Endothelial cell of umbilical vein (primary cell): Measurements from ENCODE around the gene LIMD2. TPM values are rescaled to one million over a fixed set of nuclear protein-coding genes. Genes with fewer than 3 reads are reported as not detected.

ENCODE experiments used
- BruUV-seq: library from RNA; stranded (reverse); fragments of 400-500 nt; replicated peaks from 2 replicates; lab custom pipeline; 2021; lab: Mats Ljungman, UMichigan
- CTCF ChIA-PET: fragments of 300-600, 350-600 bp; sonication (Branson Sonifier 250); formaldehyde crosslinking; loops from one replicate; lab custom pipeline; 2021; ENCODE audit warnings: antibody characterized with exemption, inconsistent platforms; lab: Charles Lee
- POLR2A ChIA-PET: fragments of 300-600, 350-600 bp; sonication (Branson Sonifier 250); formaldehyde crosslinking; loops from one replicate; lab custom pipeline; 2021; ENCODE audit warnings: antibody characterized with exemption, inconsistent platforms; lab: Charles Lee
- DNase-seq: peaks from one replicate; pipeline ENCODE4 v3.0.0-alpha.2; 2011; ENCODE audit warnings: low read depth, low spot score
- FAIRE-seq: peaks from 2 replicates; lab custom pipeline; 2011; peaks lifted over from hg19 to GRCh38; lab: Jason Lieb, UNC
- H2AFZ ChIP-seq: 2 replicates; pipeline ENCODE4 v1.6.0; 2012; ENCODE audit warnings: low read depth, low read length, control low read depth, inconsistent platforms
- H3K27ac ChIP-seq: 2 replicates; pipeline ENCODE4 v1.5.1; 2011; ENCODE audit warnings: low read depth, mild to moderate bottlenecking, control low read depth, low read length, moderate library complexity; ENCODE audit not compliant: insufficient read depth
- H3K27me3 ChIP-seq, 2 experiments: 2 replicates each; pipeline versions ENCODE4 v1.6.0 to v1.6.1; 2011; ENCODE audit warnings: low read length in 2 of 2, mixed read lengths in 1 of 2; ENCODE audit not compliant: control insufficient read depth in 2 of 2, insufficient read depth in 2 of 2
- H3K36me3 ChIP-seq, 2 experiments: 2 replicates in 1 of 2; 3 replicates in 1 of 2; pipeline ENCODE4 v1.5.1; 2011; ENCODE audit warnings: low read length in 2 of 2, mild to moderate bottlenecking in 1 of 2, moderate library complexity in 1 of 2; ENCODE audit not compliant: control insufficient read depth in 2 of 2, insufficient read depth in 2 of 2; ENCODE audit errors: extremely low read depth in 1 of 2
- H3K4me1 ChIP-seq: 3 replicates; pipeline ENCODE4 v1.5.1; 2011; ENCODE audit warnings: mild to moderate bottlenecking, low read length; ENCODE audit not compliant: control insufficient read depth, insufficient read depth; ENCODE audit errors: extremely low read depth
- H3K4me2 ChIP-seq: 2 replicates; pipeline ENCODE4 v1.6.1; 2011; ENCODE audit warnings: low read length, control low read depth, mixed read lengths; ENCODE audit not compliant: insufficient read depth
- H3K4me3 ChIP-seq, 3 experiments: fragments of 200-600 bp in 1 of 3; sonication (generic), shearing (Covaris generic) in 1 of 3; replicated peaks in 1 of 3; 2 replicates each; pipeline ENCODE4 v1.5.1; 2011 to 2016; ENCODE audit warnings: control low read depth in 3 of 3, low read length in 3 of 3, mild to moderate bottlenecking in 2 of 3, inconsistent platforms in 1 of 3, low read depth in 1 of 3, moderate library complexity in 1 of 3; ENCODE audit not compliant: insufficient read depth in 1 of 3
- H3K79me2 ChIP-seq: 2 replicates; pipeline ENCODE4 v1.6.0; 2012; ENCODE audit warnings: low read length, inconsistent platforms; ENCODE audit not compliant: control insufficient read depth, insufficient read depth
- H3K9ac ChIP-seq: replicated peaks from 2 replicates; pipeline ENCODE3; 2011; ENCODE audit warnings: low read length, control low read depth; ENCODE audit not compliant: insufficient read depth; ENCODE audit errors: extremely low read depth
- H3K9me1 ChIP-seq: replicated peaks from 3 replicates; pipeline ENCODE4 v1.6.0; 2011; ENCODE audit warnings: mild to moderate bottlenecking, low read length; ENCODE audit not compliant: control insufficient read depth, insufficient read depth; ENCODE audit errors: extremely low read depth
- H3K9me3 ChIP-seq: replicated peaks from 2 replicates; pipeline ENCODE4 v1.5.1; 2012; ENCODE audit warnings: low read length, inconsistent platforms; ENCODE audit not compliant: control insufficient read depth, insufficient read depth
- H4K20me1 ChIP-seq: replicated peaks from 2 replicates; pipeline ENCODE3; 2011; ENCODE audit warnings: mild to moderate bottlenecking, low read length; ENCODE audit not compliant: control insufficient read depth, insufficient read depth; ENCODE audit errors: extremely low read depth
- EZH2 ChIP-seq: IDR thresholded peaks from 2 replicates; pipeline ENCODE4 v1.6.1; 2012; ENCODE audit warnings: borderline replicate concordance, low read depth, mild to moderate bottlenecking, moderate library complexity, low read length, inconsistent platforms; ENCODE audit not compliant: severe bottlenecking
- FOS ChIP-seq: IDR thresholded peaks from 2 replicates; pipeline ENCODE4 v1.6.1; 2011; ENCODE audit warnings: mild to moderate bottlenecking, low read length, moderate library complexity, borderline replicate concordance; ENCODE audit not compliant: insufficient read depth
- GATA2 ChIP-seq: IDR thresholded peaks from 2 replicates; pipeline ENCODE4 v1.7.0; 2011; ENCODE audit warnings: low read depth, mild to moderate bottlenecking, moderate library complexity, mixed read lengths, low read length; ENCODE audit not compliant: insufficient read length, insufficient read depth
- JUN ChIP-seq: IDR thresholded peaks from 2 replicates; pipeline ENCODE4 v1.6.1; 2011; ENCODE audit warnings: borderline replicate concordance, low read depth; ENCODE audit not compliant: insufficient read length, insufficient read depth
- MAX ChIP-seq: IDR thresholded peaks from 2 replicates; pipeline ENCODE4 v1.6.1; 2011; ENCODE audit not compliant: insufficient read depth, insufficient read length
- MYC ChIP-seq: IDR thresholded peaks from one replicate; pipeline ENCODE4 v1.6.1; 2011; ENCODE audit warnings: mild to moderate bottlenecking, low read depth, low read length
- POLR2A ChIP-seq: IDR thresholded peaks from 2 replicates; pipeline ENCODE4 v1.6.1; 2012; ENCODE audit warnings: low read depth, mild to moderate bottlenecking, control low read depth, low read length
- POLR2AphosphoS5 ChIP-seq: IDR thresholded peaks from 2 replicates; pipeline ENCODE4 v1.6.1; 2012; ENCODE audit warnings: low read depth, mild to moderate bottlenecking, control low read depth, low read length, moderate library complexity; ENCODE audit not compliant: insufficient read depth
- dilution Hi-C: fragments of 300-500 bp; cut with MboI; formaldehyde crosslinking; loops from one replicate; pipeline ENCODE4 v1.15.0; 2019; ENCODE audit warnings: low sequenced_read_pairs; ENCODE audit not compliant: extremely low pct_ligation_motif_present
- intact Hi-C: fragments of 100-400 bp; cut with micrococcal nuclease; formaldehyde crosslinking; loops from one replicate; pipeline ENCODE4 v1.10.0; 2022
- polyA plus RNA-seq, 4 experiments: library from polyadenylated mRNA; depleted of rRNA in 3 of 4; stranded (reverse) in 3 of 4; unstranded in 1 of 4; fragments of >200 nt; gene quantifications; 2 replicates each; pipeline versions ENCODE4 v1.2.1 to v1.2.3, GENCODE V29; 2011 to 2012; ENCODE audit warnings: missing spikeins in 1 of 4
- total RNA-seq: library from RNA; stranded (reverse); gene quantifications from 2 replicates; pipeline ENCODE4 v1.2.3, GENCODE V29; 2021
- TF ChIP-seq, protein P1 (sequence below), 2 donors: IDR thresholded peaks; 1 replicate in 1 of 2; 2 replicates in 1 of 2; pipeline ENCODE4 v1.5.1; 2011; ENCODE audit warnings: low read length in 2 of 2, mild to moderate bottlenecking in 2 of 2, moderate library complexity in 2 of 2, control low read depth in 1 of 2, inconsistent platforms in 1 of 2, low read depth in 1 of 2; ENCODE audit not compliant: insufficient read depth in 1 of 2; ENCODE audit errors: extremely low read depth in 1 of 2

LIMD2 gene
- total and polyA plus RNA-seq, 2 donors (not counting 3 experiments of a cell fraction or from before 2014, with no cell fraction given), result 69.0 to 83.9 TPM

DNA sequence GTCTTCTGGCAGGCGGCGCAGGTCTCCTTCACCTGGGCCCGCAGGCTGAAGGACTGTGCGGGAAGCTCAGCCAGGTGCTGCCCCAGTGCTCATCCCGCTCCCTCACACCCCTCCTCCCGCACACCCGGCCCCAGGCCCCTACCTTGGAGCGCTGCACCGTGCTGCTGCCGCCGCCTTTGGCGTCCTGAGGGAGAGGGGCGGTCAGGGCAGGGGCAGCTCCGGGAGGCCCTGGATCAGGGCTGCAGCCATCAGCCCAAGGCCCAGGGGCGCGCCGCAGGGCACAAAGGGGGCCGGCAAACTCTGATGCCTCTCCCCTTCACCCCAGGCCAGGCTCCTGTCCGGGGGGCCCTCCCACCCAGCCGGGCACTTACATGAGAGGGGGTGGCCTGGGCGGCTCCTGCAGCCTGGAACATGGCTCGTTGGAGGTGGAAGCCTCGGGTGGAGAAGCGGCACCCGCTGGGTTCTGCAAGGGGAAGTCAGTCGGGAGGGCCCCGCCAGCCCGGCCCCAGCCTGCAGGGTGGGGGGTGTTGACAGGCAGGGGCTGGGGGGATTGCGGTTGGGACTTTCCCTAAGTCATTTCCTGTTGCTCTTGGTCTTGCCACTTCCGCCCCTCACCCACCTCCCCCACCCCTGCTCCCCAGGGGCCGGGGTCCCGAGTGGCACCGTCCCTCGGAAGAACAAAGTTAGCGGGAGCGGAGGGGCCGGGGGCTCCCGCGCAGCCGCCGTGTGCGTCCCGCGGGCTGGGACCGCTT is 863 bp downstream of the LIMD2 start:
- no TSS peak for BruUV-seq
- Histone ChIP-seq H3K4me2 (peak overlapping the region; percentile 48), H3K36me3 (peaks cover 0 to 13% of the 10 kb centered on the region in 2 experiments), H3K9ac (peak overlapping the region; percentile 41), H3K79me2 (peaks cover 9% of the 10 kb centered on the region), H3K4me1 (peaks cover 20% of the 10 kb centered on the region), H3K27ac (peak overlapping the region; percentile 48), H3K27me3 (no peaks in the 10 kb centered on the region), H3K9me1 (no peaks in the 10 kb centered on the region), H3K9me3 (no peaks in the 10 kb centered on the region), H3K4me3 (peak overlapping the region; percentile 15 to 61 (median 42)), H2AFZ (no peak overlapping the region), H4K20me1 (no peaks in the 10 kb centered on the region)
- TF ChIP-seq POLR2AphosphoS5, result peak; percentile 34
- TF ChIP-seq POLR2A, result peak; percentile 25
- no peak for TF ChIP-seq FOS
- dilution Hi-C loops, result no loop called here
- FAIRE-seq (peak; percentile 54), DNase-seq (peak; percentile 56)
- intact Hi-C loops, result loop anchor here (1.0 to 2.0 kb wide), 3 partner anchors 23 to 136 kb away; no protein-coding TSS in a partner anchor
- POLR2A ChIA-PET, result interaction anchor here (1.0 kb wide), 1 partner anchor 127 kb away, joined by 4 read pairs; no protein-coding TSS in a partner anchor
- CTCF ChIA-PET, result interaction anchor here (0.9 to 6.6 kb wide), 7 partner anchors 11 to 274 kb away, joined by 3 to 36 read pairs (median 6); no protein-coding TSS in a partner anchor

DNA sequence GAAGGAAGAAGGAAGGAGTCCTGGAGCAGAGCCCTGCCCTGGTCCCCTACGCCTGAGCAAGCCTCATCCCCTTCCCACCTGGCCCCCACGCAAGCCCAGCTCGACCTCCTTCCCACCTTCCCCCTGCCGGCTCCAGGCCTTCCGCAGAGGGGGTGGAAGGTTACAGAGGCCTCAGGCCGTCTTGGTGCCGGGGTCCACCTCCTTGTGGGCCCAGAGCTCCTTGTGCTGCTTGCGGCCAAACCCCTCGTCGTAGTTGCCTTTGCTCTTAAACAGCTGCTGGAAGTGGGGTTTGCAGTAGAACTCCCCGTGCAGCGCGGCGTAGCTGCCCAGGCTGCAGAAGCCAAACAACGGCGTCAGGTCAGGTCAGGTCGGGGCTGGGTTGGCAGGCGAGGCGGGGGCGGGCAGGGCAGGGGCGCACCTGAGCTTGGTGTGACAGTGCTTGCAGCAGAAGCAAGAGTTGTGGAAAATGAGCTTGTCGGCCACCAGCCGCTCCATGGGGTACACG is 1.5 kb downstream of the LIMD2 start:
- intact Hi-C loops, result loop anchor here (1.0 to 2.0 kb wide), 3 partner anchors 22 to 136 kb away; no protein-coding TSS in a partner anchor
- no peaks in the 10 kb centered on the region for H4K20me1 ChIP-seq
- no peaks in the 10 kb centered on the region for H3K9me3 ChIP-seq
- BruUV-seq, result no TSS peak
- CTCF ChIA-PET, result interaction anchor here (0.7 to 6.6 kb wide), 8 partner anchors 12 to 273 kb away, joined by 3 to 36 read pairs (median 6); no protein-coding TSS in a partner anchor
- POLR2A ChIA-PET, result interaction anchor here (1.0 kb wide), 1 partner anchor 128 kb away, joined by 4 read pairs; no protein-coding TSS in a partner anchor
- H3K36me3 ChIP-seq, result peaks cover 0 to 20% of the 10 kb centered on the region in 2 experiments
- peaks cover 9% of the 10 kb centered on the region for H3K79me2 ChIP-seq
- no peak for TF ChIP-seq MYC
- TF ChIP-seq, protein P1, sequence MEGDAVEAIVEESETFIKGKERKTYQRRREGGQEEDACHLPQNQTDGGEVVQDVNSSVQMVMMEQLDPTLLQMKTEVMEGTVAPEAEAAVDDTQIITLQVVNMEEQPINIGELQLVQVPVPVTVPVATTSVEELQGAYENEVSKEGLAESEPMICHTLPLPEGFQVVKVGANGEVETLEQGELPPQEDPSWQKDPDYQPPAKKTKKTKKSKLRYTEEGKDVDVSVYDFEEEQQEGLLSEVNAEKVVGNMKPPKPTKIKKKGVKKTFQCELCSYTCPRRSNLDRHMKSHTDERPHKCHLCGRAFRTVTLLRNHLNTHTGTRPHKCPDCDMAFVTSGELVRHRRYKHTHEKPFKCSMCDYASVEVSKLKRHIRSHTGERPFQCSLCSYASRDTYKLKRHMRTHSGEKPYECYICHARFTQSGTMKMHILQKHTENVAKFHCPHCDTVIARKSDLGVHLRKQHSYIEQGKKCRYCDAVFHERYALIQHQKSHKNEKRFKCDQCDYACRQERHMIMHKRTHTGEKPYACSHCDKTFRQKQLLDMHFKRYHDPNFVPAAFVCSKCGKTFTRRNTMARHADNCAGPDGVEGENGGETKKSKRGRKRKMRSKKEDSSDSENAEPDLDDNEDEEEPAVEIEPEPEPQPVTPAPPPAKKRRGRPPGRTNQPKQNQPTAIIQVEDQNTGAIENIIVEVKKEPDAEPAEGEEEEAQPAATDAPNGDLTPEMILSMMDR (IDR thresholded peaks at IDR 0.05; ENCODE audit: extremely low read depth in 1 of 2, insufficient read depth in 1 of 2, low read depth in 1 of 2, low read length in 2 of 2), result no peak
- TF ChIP-seq GATA2, result no peak
- TF ChIP-seq POLR2A, result no peak
- no peak for TF ChIP-seq EZH2
- TF ChIP-seq FOS, result no peak
- no peak for TF ChIP-seq MAX
- TF ChIP-seq JUN, result no peak
- no peak for TF ChIP-seq POLR2AphosphoS5
- no peak overlapping the region for H2AFZ ChIP-seq
- peak overlapping the region; percentile 48 for H3K4me2 ChIP-seq
- dilution Hi-C loops, result no loop called here
- peak overlapping the region in 2 of 3 experiments; percentile 42 to 61 for H3K4me3 ChIP-seq
- no peak overlapping the region for H3K27ac ChIP-seq
- DNase-seq, result peak; percentile 24
- no peaks in the 10 kb centered on the region for H3K27me3 ChIP-seq
- no peak overlapping the region for H3K9ac ChIP-seq
- H3K9me1 ChIP-seq, result no peaks in the 10 kb centered on the region
- FAIRE-seq, result no peak
- H3K4me1 ChIP-seq, result peaks cover 20% of the 10 kb centered on the region
